Aorta (tissue), 5 donors: ENCODE results near the gene ULK2. TPM values are rescaled to one million over a fixed set of nuclear protein-coding genes. Genes with fewer than 3 reads are reported as not detected.

Source experiments
- ATAC-seq: fragments of 200-7000 bp; cut with Tn5 transposase; one replicate; pipeline ENCODE4 v1.9.1; 2022; ENCODE audit warnings: moderate library complexity; ENCODE audit not compliant: low FRiP score
- DNase-seq, 2 donors: peaks; one replicate each; pipeline ENCODE4 v3.0.0-alpha.2; 2020
- H3K27ac ChIP-seq, 2 donors: one replicate each; pipeline ENCODE4 v1.5.1; 2013; ENCODE audit warnings: low read length in 2 of 2, mild to moderate bottlenecking in 2 of 2, moderate library complexity in 2 of 2, control low read depth in 1 of 2, inconsistent platforms in 1 of 2, low read depth in 1 of 2
- H3K27me3 ChIP-seq, 2 donors: one replicate each; pipeline ENCODE4 v1.6.1; 2013; ENCODE audit warnings: control low read depth in 1 of 2, low read length in 1 of 2, mild to moderate bottlenecking in 1 of 2, moderate library complexity in 1 of 2; ENCODE audit not compliant: insufficient read depth in 2 of 2, control insufficient read depth in 1 of 2
- H3K36me3 ChIP-seq, 2 donors: one replicate each; pipeline ENCODE4 v1.6.1; 2013; ENCODE audit warnings: control low read depth in 1 of 2, low read length in 1 of 2, mild to moderate bottlenecking in 1 of 2; ENCODE audit not compliant: insufficient read depth in 2 of 2, control insufficient read depth in 1 of 2
- H3K4me1 ChIP-seq, 2 donors: one replicate each; pipeline ENCODE4 v1.6.1; 2013; ENCODE audit warnings: low read length in 2 of 2, control low read depth in 1 of 2, mild to moderate bottlenecking in 1 of 2, moderate library complexity in 1 of 2; ENCODE audit not compliant: insufficient read depth in 2 of 2, control insufficient read depth in 1 of 2
- H3K4me3 ChIP-seq, 2 donors: one replicate each; pipeline ENCODE4 v1.5.1; 2013; ENCODE audit warnings: low read length in 2 of 2, control low read depth in 1 of 2, mild to moderate bottlenecking in 1 of 2
- H3K9me3 ChIP-seq: one replicate; pipeline ENCODE4 v1.6.1; 2013; ENCODE audit warnings: mild to moderate bottlenecking, low read length; ENCODE audit not compliant: control insufficient read depth
- WGBS, 2 donors: extraction: QIAGEN DNeasy Blood & Tissue Kit; methylation state at CpG; one replicate each; pipeline ENCODE4 v1.1.7; 2013; 5-methylcytosine and 5-hydroxymethylcytosine counted together
- intact Hi-C, 2 donors: fragments of 100-400 bp; cut with DNase I; formaldehyde crosslinking; loops; one replicate each; pipeline versions ENCODE4 v1.14.2 to v1.15.0; 2022
- polyA plus RNA-seq, 2 donors: library from polyadenylated mRNA; stranded (reverse); fragments of 200-250 nt; gene quantifications; one replicate each; pipeline ENCODE4 v1.2.3, GENCODE V29; 2013
- total RNA-seq, 2 donors: library from RNA; stranded (reverse); fragmentation: NEBNext Ultra II Directional; extraction: Animal tissue kit (Norgen Biotek cat#: 25700); gene quantifications; one replicate each; pipeline ENCODE4 v1.2.1, GENCODE V29; 2021
- donor health status: healthy with polysubstance abuse.
- donor health status: Bipolar disorder and iron deficiency.
- donor health status: DM: no; HTN: no; CAD: no.
- donor health status: DM: no; HTN: no; CAD: no.
- donor health status: DM: yes; HTN: yes; CAD: no.

ULK2 gene
- total and polyA plus RNA-seq, 4 donors = 5.6 to 28.9 (median 16.8) TPM

DNA sequence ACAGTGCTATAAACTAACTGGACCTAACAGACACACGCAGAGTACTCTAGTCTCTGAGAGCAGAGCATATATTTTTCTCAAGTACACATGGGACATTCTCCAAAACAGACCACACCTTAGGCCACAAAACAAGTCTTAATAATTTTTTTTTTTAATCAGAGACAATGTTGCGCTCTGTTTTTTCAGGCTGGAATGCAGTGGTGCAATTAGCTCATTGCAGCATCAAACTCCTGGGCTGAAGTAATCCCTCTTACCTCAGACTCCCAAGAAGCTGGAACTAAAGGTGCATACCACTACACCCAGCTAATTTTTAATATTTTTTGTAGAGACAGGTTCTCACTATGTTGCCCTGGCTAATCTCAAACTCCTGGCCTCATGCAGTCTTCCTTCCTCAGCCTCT is 37.7 kb downstream of the ULK2 start:
- no peak overlapping the region for H3K27ac ChIP-seq
- no peak for ATAC-seq
- no peak for DNase-seq
- intact Hi-C loops = no loop called here
- no peaks in the 10 kb centered on the region for H3K27me3 ChIP-seq
- H3K9me3 ChIP-seq = no peaks in the 10 kb centered on the region
- 92 to 98% methylated on average over 2 of the region's 2 CpGs for WGBS, 2 donors
- no peaks in the 10 kb centered on the region for H3K4me1 ChIP-seq
- no peak overlapping the region for H3K4me3 ChIP-seq
- H3K36me3 ChIP-seq = peaks cover 0 to 1% of the 10 kb centered on the region in 2 donors

DNA sequence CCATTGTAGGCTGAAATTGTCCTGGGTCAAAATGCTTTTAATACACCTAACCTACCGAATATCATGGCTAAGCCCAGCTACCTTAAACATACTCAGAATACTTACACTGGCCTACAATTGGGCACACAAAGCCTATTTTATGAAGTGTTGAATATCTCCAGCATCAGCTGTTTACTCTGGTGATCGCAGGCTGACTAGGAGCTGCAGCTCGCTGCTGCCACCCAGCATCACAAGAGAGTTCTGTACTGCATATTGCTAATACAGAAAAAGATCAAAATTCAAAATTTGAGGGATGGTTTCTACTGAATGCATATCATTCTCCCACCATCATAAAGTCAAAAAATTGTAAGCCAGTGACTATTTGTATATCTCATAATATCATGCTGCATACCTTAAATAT is 55.3 kb downstream of the ULK2 start:
- no peaks in the 10 kb centered on the region for H3K9me3 ChIP-seq
- intact Hi-C loops = no loop called here
- no peaks in the 10 kb centered on the region for H3K27me3 ChIP-seq
- no peak for DNase-seq
- H3K27ac ChIP-seq = no peak overlapping the region
- ATAC-seq = no peak
- WGBS, 2 donors = 72 to 78% methylated on average over 3 of the region's 3 CpGs
- no peaks in the 10 kb centered on the region for H3K4me1 ChIP-seq
- H3K4me3 ChIP-seq = no peak overlapping the region
- no peaks in the 10 kb centered on the region for H3K36me3 ChIP-seq

DNA sequence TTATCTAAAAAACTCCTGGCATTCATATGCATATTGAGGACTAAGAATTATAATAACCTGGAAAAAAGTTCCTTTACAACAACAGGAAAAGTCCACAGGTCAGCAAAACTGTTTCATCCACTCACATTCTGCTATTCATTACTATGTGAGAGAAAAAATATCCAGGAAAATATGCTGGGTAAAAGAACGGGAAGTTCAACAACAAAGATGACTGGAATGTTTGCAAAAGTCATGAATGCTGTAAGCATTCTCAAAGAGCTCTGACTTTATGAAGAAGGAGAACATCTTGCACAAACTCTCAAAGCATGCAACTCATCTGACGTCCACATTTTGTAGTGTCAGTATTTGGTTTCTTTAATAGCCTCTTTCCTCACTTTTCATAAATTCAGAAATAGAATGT is 62.7 kb downstream of the ULK2 start:
- WGBS, 2 donors = 8 to 10% methylated on average over 2 of the region's 2 CpGs
- Histone ChIP-seq H3K27me3 (no peaks in the 10 kb centered on the region), H3K27ac (no peak overlapping the region), H3K4me3 (no peak overlapping the region), H3K9me3 (no peaks in the 10 kb centered on the region), H3K36me3 (peaks cover 0 to 4% of the 10 kb centered on the region in 2 donors), H3K4me1 (no peaks in the 10 kb centered on the region)
- intact Hi-C loops = no loop called here
- ATAC-seq (no peak), DNase-seq (no peak)

GRCh38 chr17:19800571-19800970 is 67.2 kb downstream of the ULK2 start:
- H3K4me3 ChIP-seq = no peak overlapping the region
- WGBS, 2 donors = 84 to 93% methylated on average over 1 of the region's 1 CpG
- ATAC-seq = no peak
- H3K36me3 ChIP-seq = peaks cover 3 to 4% of the 10 kb centered on the region in 2 donors
- intact Hi-C loops = no loop called here
- no peaks in the 10 kb centered on the region for H3K4me1 ChIP-seq
- no peaks in the 10 kb centered on the region for H3K9me3 ChIP-seq
- H3K27me3 ChIP-seq = no peaks in the 10 kb centered on the region
- no peak overlapping the region for H3K27ac ChIP-seq
- no peak for DNase-seq

DNA sequence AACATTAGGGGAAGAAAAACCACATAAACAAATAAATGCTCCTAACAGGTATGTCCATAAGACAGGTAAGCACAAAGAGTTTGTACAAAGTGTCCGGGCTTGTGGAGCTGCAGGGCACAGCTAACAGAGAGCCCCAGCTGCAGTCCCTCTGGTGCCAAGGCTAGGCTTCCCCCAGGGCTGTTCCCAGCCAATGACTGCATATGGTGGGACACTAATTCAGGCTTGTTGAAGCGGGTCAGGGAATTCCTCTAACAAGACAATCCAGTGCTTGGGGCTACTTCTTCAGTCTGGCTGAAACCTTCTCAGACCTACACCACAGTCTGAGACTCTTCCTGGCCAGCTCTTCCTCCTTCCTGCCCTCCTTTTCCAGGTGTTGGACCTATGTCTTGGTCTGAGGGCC is 67.9 kb downstream of the ULK2 start:
- intact Hi-C loops = no loop called here
- WGBS, 2 donors = 97 to 98% methylated on average over 2 of the region's 2 CpGs

DNA sequence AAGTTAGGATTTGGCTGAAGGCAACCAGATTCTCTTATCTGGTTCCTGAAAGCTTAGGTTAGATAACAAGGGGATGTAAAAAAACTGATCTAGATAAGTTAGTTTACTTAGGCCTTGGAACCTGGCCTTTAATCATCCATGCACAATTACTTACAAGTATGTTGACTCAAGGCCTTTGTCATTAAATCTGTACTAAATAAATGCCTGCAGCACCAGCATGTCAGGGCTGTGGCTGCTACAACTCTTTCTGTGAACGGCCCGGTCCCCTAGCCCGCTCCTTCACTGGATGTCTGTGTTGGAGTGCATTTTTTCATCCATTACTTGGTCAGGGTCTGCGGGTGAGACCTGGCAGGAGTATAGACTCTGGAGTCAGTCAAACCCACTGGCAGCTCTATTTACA is 71.3 kb downstream of the ULK2 start:
- no peaks in the 10 kb centered on the region for H3K27me3 ChIP-seq
- ATAC-seq (no peak), DNase-seq (no peak)
- no peaks in the 10 kb centered on the region for H3K9me3 ChIP-seq
- peaks cover 2 to 3% of the 10 kb centered on the region in 2 donors for H3K36me3 ChIP-seq
- H3K4me1 ChIP-seq = no peaks in the 10 kb centered on the region
- 96 to 98% methylated on average over 4 of the region's 4 CpGs for WGBS, 2 donors
- H3K4me3 ChIP-seq = no peak overlapping the region
- intact Hi-C loops = no loop called here
- H3K27ac ChIP-seq = no peak overlapping the region

More for the DNA sequence above, 67.9 kb downstream of the ULK2 start:
- no peak overlapping the region for H3K27ac ChIP-seq
- peaks cover 3 to 4% of the 10 kb centered on the region in 2 donors for H3K36me3 ChIP-seq
- no peak for DNase-seq
- H3K27me3 ChIP-seq = no peaks in the 10 kb centered on the region
- H3K9me3 ChIP-seq = no peaks in the 10 kb centered on the region
- no peak overlapping the region for H3K4me3 ChIP-seq
- no peaks in the 10 kb centered on the region for H3K4me1 ChIP-seq
- no peak for ATAC-seq

GRCh38 chr17:19791918-19792550 is 75.7 kb downstream of the ULK2 start:
- Histone ChIP-seq H3K4me3 (no peak overlapping the region), H3K4me1 (no peaks in the 10 kb centered on the region), H3K36me3 (peaks cover 2 to 3% of the 10 kb centered on the region in 2 donors), H3K27ac (no peak overlapping the region), H3K9me3 (no peaks in the 10 kb centered on the region), H3K27me3 (no peaks in the 10 kb centered on the region)
- intact Hi-C loops = no loop called here
- 97% methylated on average over 3 of the region's 3 CpGs for WGBS, 2 donors
- no peak for DNase-seq
- ATAC-seq = no peak

DNA sequence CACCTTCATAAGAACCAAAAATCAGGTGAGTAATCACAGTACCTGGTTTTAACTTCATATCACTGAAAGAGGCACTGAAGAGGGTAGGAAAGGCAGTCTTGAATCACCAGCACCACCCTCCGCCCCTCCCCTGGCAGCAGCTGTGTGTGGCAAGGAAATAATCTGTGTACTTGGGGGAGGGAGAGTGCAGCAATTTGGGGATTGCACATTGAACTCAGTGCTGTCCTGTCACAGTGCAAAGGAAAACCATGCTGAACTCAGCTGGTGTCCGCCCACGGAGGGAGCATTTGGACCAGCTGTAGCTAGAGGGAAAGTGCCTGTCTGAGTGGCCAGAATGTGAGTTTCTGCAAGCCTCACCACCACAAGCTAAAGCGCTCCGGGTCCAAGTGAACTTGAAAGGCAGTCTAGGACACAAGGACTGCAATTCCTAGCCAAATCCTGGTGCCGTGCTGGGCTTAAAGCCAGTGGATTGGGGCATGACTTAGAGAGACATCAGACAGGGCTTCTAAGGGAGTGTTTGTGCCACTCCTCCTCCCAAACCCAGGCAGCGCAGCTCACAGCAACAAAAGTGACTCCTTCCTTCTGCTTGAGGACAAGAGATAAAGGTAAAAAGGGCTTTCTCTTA is 79.9 kb downstream of the ULK2 start:
- Histone ChIP-seq H3K27ac (no peak overlapping the region), H3K9me3 (no peaks in the 10 kb centered on the region), H3K4me1 (no peaks in the 10 kb centered on the region), H3K36me3 (peaks cover 0 to 2% of the 10 kb centered on the region in 2 donors), H3K27me3 (no peaks in the 10 kb centered on the region), H3K4me3 (no peak overlapping the region)
- no peak for DNase-seq
- 59 to 63% methylated on average over 7 of the region's 7 CpGs for WGBS, 2 donors
- no peak for ATAC-seq
- intact Hi-C loops = no loop called here

GRCh38 chr17:19785854-19786253 is 81.9 kb downstream of the ULK2 start:
- ATAC-seq = no peak
- H3K27me3 ChIP-seq = no peaks in the 10 kb centered on the region
- peaks cover 0 to 4% of the 10 kb centered on the region in 2 donors for H3K36me3 ChIP-seq
- H3K9me3 ChIP-seq = no peaks in the 10 kb centered on the region
- no peaks in the 10 kb centered on the region for H3K4me1 ChIP-seq
- intact Hi-C loops = no loop called here
- H3K27ac ChIP-seq = no peak overlapping the region
- no peak for DNase-seq
- WGBS, 2 donors = 19 to 20% methylated on average over 4 of the region's 4 CpGs
- H3K4me3 ChIP-seq = no peak overlapping the region
